ENCODE results near the gene SPATA45.

The SPATA45 gene

DNA sequence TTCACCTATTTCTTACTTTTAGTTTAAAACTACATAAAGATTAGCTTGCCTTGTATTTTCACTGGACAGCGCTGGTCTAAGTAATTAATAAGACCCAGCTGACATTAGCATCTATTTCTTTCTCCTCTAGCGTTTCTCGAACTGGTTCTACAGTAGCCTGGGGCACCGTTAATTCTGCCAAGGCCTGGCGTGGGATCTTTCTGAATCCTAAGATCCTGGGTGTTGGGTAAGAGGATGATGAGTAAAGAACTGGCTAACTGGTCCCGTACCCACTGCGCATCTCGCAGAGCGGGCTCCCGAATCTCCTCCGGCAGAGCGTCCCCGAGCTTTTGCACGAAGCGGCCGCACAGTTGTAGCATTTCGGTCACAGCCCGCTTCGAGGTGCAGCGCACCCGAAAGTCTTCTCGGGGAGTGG lies 56.2 kb downstream of the SPATA45 start:
- H3K27me3 ChIP-seq (ENCODE audit: insufficient read depth, poor library complexity, severe bottlenecking) = no peaks in the 10 kb centered on the region
- DNase-seq (ENCODE audit: low read depth in 1 of 2, low spot score in 1 of 2) = peak in 1 of 2 experiments; percentile 75
- H3K27ac ChIP-seq (replicated peaks) = peak overlapping the region; percentile 88
- peak overlapping the region; percentile 87 for H3K4me3 ChIP-seq (replicated peaks; ENCODE audit: insufficient read depth, low read length)
- TF ChIP-seq GABPA (IDR thresholded peaks at IDR 0.05; ENCODE audit: low read depth) (no peak), SPI1 (IDR thresholded peaks at IDR 0.05; ENCODE audit: borderline replicate concordance, low read depth) (no peak), POLR2AphosphoS5 (IDR thresholded peaks at IDR 0.05; ENCODE audit: low read depth) (no peak)
- TF ChIP-seq, protein P1, sequence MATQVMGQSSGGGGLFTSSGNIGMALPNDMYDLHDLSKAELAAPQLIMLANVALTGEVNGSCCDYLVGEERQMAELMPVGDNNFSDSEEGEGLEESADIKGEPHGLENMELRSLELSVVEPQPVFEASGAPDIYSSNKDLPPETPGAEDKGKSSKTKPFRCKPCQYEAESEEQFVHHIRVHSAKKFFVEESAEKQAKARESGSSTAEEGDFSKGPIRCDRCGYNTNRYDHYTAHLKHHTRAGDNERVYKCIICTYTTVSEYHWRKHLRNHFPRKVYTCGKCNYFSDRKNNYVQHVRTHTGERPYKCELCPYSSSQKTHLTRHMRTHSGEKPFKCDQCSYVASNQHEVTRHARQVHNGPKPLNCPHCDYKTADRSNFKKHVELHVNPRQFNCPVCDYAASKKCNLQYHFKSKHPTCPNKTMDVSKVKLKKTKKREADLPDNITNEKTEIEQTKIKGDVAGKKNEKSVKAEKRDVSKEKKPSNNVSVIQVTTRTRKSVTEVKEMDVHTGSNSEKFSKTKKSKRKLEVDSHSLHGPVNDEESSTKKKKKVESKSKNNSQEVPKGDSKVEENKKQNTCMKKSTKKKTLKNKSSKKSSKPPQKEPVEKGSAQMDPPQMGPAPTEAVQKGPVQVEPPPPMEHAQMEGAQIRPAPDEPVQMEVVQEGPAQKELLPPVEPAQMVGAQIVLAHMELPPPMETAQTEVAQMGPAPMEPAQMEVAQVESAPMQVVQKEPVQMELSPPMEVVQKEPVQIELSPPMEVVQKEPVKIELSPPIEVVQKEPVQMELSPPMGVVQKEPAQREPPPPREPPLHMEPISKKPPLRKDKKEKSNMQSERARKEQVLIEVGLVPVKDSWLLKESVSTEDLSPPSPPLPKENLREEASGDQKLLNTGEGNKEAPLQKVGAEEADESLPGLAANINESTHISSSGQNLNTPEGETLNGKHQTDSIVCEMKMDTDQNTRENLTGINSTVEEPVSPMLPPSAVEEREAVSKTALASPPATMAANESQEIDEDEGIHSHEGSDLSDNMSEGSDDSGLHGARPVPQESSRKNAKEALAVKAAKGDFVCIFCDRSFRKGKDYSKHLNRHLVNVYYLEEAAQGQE (IDR thresholded peaks at IDR 0.05; ENCODE audit: insufficient replicate concordance, low read depth) = no peak
- TF ChIP-seq, protein P2, sequence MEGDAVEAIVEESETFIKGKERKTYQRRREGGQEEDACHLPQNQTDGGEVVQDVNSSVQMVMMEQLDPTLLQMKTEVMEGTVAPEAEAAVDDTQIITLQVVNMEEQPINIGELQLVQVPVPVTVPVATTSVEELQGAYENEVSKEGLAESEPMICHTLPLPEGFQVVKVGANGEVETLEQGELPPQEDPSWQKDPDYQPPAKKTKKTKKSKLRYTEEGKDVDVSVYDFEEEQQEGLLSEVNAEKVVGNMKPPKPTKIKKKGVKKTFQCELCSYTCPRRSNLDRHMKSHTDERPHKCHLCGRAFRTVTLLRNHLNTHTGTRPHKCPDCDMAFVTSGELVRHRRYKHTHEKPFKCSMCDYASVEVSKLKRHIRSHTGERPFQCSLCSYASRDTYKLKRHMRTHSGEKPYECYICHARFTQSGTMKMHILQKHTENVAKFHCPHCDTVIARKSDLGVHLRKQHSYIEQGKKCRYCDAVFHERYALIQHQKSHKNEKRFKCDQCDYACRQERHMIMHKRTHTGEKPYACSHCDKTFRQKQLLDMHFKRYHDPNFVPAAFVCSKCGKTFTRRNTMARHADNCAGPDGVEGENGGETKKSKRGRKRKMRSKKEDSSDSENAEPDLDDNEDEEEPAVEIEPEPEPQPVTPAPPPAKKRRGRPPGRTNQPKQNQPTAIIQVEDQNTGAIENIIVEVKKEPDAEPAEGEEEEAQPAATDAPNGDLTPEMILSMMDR (IDR thresholded peaks at IDR 0.05; ENCODE audit: insufficient read depth, low read length) = no peak

DNA sequence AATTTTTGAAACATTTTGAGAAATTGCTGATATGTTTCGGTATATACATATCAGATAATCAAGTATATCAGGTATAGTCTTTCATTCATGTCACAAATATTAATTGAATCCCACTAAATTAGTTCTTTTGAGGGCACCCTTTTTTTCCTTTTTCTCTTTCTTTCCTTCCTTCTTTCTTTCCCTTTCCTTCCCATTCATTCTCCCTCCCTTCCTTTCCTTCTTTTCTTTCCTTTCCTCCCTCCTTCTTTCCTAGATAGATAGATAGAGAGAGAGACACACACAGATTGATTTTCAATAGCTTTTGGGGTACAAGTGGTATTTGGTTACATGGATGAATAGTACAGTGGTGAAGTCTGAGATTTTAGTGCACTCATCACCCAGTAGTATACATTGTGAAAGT lies 61.6 kb downstream of the SPATA45 start:
- DNase-seq (ENCODE audit: low read depth in 1 of 2, low spot score in 1 of 2) = no peak
- H3K27ac ChIP-seq (replicated peaks) = no peak overlapping the region
- TF ChIP-seq, protein P1 (IDR thresholded peaks at IDR 0.05; ENCODE audit: insufficient replicate concordance, low read depth) = no peak
- TF ChIP-seq, protein P2 (IDR thresholded peaks at IDR 0.05; ENCODE audit: insufficient read depth, low read length) = no peak
- no peak for TF ChIP-seq GABPA (IDR thresholded peaks at IDR 0.05; ENCODE audit: low read depth)
- no peak for TF ChIP-seq POLR2AphosphoS5 (IDR thresholded peaks at IDR 0.05; ENCODE audit: low read depth)
- no peak for TF ChIP-seq SPI1 (IDR thresholded peaks at IDR 0.05; ENCODE audit: borderline replicate concordance, low read depth)

DNA sequence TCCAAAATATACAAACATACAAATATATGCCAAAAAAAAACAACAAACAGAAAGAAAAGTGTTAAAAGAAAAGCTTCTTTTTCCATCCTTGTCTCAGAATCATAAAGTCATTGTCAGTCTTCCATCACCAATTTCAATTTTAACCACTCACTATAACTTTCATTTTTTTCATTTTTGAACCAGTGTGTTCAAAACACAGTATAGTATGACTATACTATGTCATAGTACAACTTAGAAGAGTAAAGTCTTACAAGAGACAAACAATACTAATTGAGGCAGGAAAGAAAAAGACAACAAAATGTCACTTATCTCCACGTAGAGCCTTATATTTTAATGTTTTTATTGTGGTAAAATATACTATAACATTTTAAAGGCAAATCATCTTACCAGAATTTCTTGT lies 63.5 kb downstream of the SPATA45 start:
- no peak for TF ChIP-seq SPI1 (IDR thresholded peaks at IDR 0.05; ENCODE audit: borderline replicate concordance, low read depth)
- TF ChIP-seq, protein P2 (IDR thresholded peaks at IDR 0.05; ENCODE audit: insufficient read depth, low read length) = no peak
- no peak for TF ChIP-seq GABPA (IDR thresholded peaks at IDR 0.05; ENCODE audit: low read depth)
- TF ChIP-seq, protein P1 (IDR thresholded peaks at IDR 0.05; ENCODE audit: insufficient replicate concordance, low read depth) = no peak
- no peak for TF ChIP-seq POLR2AphosphoS5 (IDR thresholded peaks at IDR 0.05; ENCODE audit: low read depth)
- Histone ChIP-seq H3K27ac (replicated peaks) (no peak overlapping the region), H3K27me3 (ENCODE audit: insufficient read depth, poor library complexity, severe bottlenecking) (no peaks in the 10 kb centered on the region), H3K4me3 (replicated peaks; ENCODE audit: insufficient read depth, low read length) (no peak overlapping the region)
- DNase-seq (ENCODE audit: low read depth in 1 of 2, low spot score in 1 of 2) = no peak

More for the DNA sequence above, 61.6 kb downstream of the SPATA45 start:
- Histone ChIP-seq H3K27me3 (ENCODE audit: insufficient read depth, poor library complexity, severe bottlenecking) (no peaks in the 10 kb centered on the region), H3K4me3 (replicated peaks; ENCODE audit: insufficient read depth, low read length) (no peak overlapping the region)

All from HL-60 (cell line).